Activated naive CD4-positive, alpha-beta T cell treated with anti-CD3 and anti-CD28 coated beads, Interleukin-2, amount 50 U/mL, for 72 hours (primary cell): ENCODE data around the gene PCLO. TPM values are rescaled to one million over a fixed set of nuclear protein-coding genes. Genes with fewer than 3 reads are reported as not detected.

Experiments used
- ATAC-seq, 2 donors: fragments of 150-1000 bp; cut with Tn5 transposase; 2 replicates each; pipeline ENCODE4 v1.10.0; 2021; ENCODE audit warnings: mild to moderate bottlenecking in 2 of 2, moderate library complexity in 2 of 2
- DNase-seq, 2 donors: peaks; one replicate each; pipeline ENCODE4 v3.0.0; 2021 to 2022; ENCODE audit warnings: low spot score in 2 of 2
- H3K27ac Mint-ChIP-seq, 2 donors: one replicate each; pipeline ENCODE4 v1.8.0; 2022; ENCODE audit warnings: mild to moderate bottlenecking in 2 of 2, mixed read lengths in 2 of 2
- H3K36me3 Mint-ChIP-seq, 2 donors: one replicate each; pipeline ENCODE4 v1.8.0; 2022; ENCODE audit warnings: mixed read lengths in 2 of 2
- H3K9me3 Mint-ChIP-seq, 2 donors: one replicate each; pipeline ENCODE4 v1.8.0; 2022; ENCODE audit warnings: mixed read lengths in 2 of 2
- total RNA-seq, 2 donors: library from RNA; stranded (reverse); gene quantifications; one replicate each; pipeline ENCODE4 v1.2.3, GENCODE V29; 2022

PCLO gene
- total RNA-seq, 2 donors from 2014 or later, result 0.02 TPM; not detected in 1

DNA sequence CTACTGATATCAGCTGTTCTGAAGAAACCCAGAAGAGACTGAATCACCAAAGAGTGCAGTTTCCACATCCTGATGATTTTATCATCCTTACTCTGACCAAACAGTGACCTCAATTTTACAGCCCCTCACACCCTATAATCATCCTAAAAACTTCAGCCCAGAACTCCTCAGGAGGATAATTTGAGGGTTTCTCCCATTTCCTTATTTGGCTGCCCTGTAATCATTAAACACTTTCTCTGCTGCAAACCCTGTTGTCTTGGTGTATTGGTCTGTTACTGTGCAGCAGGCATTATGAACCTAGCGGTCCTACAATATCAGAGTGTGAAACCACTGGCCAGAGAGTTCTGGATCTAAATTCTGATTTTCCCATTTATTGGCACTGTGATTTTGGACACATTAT, 141.7 kb downstream of the PCLO start:
- ATAC-seq, result no peak
- peaks cover 0 to 5% of the 10 kb centered on the region in 2 donors for H3K36me3 Mint-ChIP-seq
- DNase-seq, result no peak
- no peak overlapping the region for H3K27ac Mint-ChIP-seq
- peaks cover 14 to 23% of the 10 kb centered on the region in 2 donors for H3K9me3 Mint-ChIP-seq

DNA sequence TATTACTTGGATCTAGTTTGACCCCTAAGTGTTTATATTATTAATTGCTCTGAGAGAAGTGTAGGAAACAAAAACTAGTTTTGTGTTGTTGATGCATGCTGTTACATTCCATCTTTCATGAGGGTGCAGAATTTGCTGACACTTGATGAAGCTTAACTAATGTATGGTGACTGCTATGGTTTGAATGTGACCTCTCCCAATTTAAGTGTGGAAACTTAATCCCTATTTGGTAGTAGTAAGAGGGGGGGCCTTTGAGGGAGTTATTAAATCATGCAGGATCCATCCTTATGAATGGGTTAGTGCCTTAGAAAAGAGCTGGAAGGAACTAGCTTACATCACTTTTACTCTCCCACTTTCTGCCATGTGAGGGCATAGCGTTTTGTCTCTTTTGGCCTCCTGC, 142.5 kb downstream of the PCLO start:
- H3K36me3 Mint-ChIP-seq, result peaks cover 0 to 5% of the 10 kb centered on the region in 2 donors
- H3K27ac Mint-ChIP-seq, result no peak overlapping the region

DNA sequence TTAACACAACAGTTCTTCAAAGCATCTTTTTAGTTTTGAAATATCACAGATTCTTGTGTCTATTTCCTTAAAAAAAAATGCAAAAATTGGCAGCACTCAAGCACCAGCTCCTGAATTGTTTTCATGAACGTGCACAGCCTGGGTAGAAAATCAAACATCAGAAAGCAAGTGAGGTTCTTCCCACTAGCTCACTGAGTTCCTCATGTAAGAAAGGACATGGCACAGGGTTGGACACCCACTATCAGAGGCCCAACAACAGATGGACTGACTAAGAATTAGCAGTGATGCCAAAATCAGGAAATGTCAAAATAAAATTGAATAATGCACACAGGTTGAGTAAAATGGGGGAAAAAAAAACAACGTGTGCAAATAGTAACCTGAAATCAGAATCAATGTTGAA, 146.8 kb downstream of the PCLO start:
- H3K36me3 Mint-ChIP-seq, result no peaks in the 10 kb centered on the region

More for the DNA sequence above, 142.5 kb downstream of the PCLO start:
- DNase-seq, result no peak
- H3K9me3 Mint-ChIP-seq, result peaks cover 14 to 23% of the 10 kb centered on the region in 2 donors
- no peak for ATAC-seq

DNA sequence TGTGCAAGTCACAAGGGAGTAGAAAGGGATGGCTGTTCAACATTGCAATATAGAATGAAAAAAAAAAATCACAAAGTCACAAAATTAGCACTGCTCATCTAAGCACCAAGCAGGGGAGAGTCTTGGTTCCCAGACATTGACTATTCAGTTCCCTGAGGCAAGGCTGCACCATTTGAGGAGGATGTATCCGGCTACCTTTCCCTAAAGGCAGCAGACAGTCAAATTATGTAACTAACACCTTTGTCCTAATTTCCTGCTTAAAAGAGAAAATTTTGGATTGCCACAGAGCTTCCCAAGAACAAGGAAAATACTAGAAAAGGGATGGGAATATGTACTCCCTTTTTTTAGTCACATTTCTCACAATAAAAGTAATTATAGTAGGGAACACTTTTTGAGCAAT, 148.1 kb downstream of the PCLO start:
- H3K27ac Mint-ChIP-seq, result no peak overlapping the region
- DNase-seq (no peak), ATAC-seq (no peak)
- H3K9me3 Mint-ChIP-seq, result peaks cover 5% of the 10 kb centered on the region in 2 donors
- no peaks in the 10 kb centered on the region for H3K36me3 Mint-ChIP-seq

More for the DNA sequence above, 146.8 kb downstream of the PCLO start:
- peaks cover 6 to 12% of the 10 kb centered on the region in 2 donors for H3K9me3 Mint-ChIP-seq
- ATAC-seq, result no peak
- DNase-seq, result no peak
- no peak overlapping the region for H3K27ac Mint-ChIP-seq

DNA sequence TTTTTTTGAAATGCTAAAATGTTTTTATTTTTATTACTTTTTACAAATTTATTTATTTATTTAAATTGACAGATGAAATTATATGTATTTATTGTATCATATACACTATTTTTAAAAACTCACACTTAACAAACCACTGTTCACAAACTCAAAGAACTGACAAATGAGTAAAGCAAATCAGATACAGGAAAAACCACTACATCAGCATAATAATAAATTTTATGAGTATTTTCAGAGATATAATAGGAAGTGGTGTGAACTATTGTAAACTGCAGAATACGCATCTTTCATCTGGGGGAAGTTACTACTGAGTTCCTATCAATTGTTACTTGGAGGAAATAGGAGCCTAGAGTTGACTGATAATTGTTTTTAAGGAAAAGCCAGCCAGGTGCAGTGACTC, 150.7 kb downstream of the PCLO start:
- no peaks in the 10 kb centered on the region for H3K36me3 Mint-ChIP-seq
- peaks cover 2% of the 10 kb centered on the region in 2 donors for H3K9me3 Mint-ChIP-seq
- ATAC-seq (no peak), DNase-seq (no peak)
- no peak overlapping the region for H3K27ac Mint-ChIP-seq

DNA sequence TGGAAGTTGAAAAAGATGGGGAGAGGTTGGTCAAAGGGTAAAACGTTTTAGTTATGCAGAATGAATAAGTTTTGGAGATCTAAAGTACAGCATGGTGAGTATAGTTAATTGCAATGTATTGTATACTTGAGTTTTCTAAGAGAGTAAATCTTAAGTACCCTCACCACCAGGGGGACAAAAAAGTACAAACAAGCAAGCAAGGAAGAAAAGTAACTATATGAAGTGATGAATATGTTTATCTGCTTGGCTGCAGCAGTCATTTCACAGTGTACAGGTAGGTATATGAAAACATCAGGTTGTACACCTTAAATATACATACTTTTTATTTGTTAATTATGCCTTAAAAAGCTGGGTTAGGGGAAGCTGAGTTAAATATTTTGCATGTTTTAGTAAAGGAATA, 157.3 kb downstream of the PCLO start:
- H3K9me3 Mint-ChIP-seq, result peaks cover 9 to 14% of the 10 kb centered on the region in 2 donors
- DNase-seq (no peak), ATAC-seq (no peak)
- H3K27ac Mint-ChIP-seq, result no peak overlapping the region
- H3K36me3 Mint-ChIP-seq, result no peaks in the 10 kb centered on the region

DNA sequence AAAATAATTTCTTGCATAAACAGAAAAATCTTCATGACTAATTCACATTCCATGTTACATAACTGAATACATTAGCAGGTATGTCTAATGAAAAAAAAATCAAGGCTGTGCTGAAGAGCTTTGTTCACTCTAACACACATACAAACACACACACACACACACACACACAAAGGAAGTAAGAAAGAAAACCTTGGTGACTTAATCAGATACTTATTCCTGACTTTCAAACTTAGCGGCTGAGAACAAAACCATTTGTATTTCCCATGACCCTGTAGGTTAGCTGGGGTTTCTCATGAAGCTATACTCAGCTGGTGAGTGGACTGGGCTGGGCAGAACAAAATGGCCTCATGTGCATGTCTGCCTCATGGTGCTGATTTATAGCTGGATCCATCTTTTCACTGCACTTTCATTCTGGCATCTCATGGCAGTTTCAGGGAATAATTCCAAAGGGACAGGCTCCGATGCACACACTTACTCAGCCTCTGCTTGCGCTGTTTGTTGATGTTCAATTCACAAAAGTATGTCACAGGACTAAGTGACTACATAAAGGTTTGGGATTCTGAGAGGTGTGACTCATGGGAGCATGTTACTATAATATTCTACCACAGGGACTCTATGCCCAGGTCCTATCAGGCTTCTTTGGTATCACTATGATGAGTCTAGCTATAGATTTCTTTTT, 161.2 kb downstream of the PCLO start:
- peaks cover 13 to 14% of the 10 kb centered on the region in 2 donors for H3K9me3 Mint-ChIP-seq
- no peak for ATAC-seq
- no peak overlapping the region for H3K27ac Mint-ChIP-seq
- H3K36me3 Mint-ChIP-seq, result no peaks in the 10 kb centered on the region
- DNase-seq, result no peak

DNA sequence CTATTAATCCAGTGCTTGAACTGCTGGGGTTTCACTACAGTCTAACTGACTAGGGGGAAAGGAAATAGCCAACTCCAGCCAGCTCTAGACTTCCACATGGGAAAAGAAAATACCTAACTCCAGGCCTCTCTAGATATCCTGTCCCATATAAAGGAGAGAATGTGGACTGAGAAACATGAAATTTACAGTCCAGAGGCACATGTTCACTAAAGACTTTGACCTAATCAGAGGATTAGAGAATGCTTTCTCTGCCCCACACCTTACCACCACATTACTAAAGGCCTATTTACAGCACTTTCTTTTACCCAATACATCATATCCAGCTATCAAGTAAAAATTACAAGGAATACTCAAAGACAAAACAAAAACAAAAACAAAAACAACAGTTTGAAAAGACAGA, 164.2 kb downstream of the PCLO start:
- DNase-seq, result no peak
- peaks cover 10 to 14% of the 10 kb centered on the region in 2 donors for H3K9me3 Mint-ChIP-seq
- no peak overlapping the region for H3K27ac Mint-ChIP-seq
- no peak for ATAC-seq
- no peaks in the 10 kb centered on the region for H3K36me3 Mint-ChIP-seq

DNA sequence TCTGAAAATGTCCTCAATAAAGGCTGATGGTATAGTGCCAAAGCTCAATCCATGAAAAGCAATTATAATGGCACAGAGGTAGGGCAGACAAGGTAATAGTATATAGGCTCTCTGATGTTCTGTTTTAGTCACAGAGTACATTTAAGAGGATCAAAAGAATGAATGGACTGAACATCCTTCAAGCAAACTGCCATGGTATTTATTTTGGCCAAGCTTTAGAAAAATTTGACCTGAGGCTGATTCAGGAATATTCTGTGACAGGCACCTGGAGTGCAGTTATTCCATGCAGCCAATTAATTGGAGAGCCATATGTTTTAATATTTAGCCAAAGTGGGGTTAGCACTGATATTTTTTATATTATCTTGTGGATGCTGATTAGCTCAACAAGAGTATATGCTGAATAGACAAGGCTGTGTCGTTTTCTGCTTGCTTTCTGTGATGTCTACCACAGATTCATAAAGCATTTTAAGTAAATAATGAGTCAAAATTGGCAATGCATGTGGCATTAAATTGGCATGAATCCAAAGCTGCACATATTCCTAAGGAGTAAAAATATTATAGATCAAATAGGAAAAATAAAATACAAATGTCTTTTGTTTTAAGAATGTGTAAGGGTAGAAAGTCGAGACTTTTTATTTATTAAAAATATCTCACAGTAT, 177.4 kb downstream of the PCLO start:
- no peak for ATAC-seq
- H3K27ac Mint-ChIP-seq, result no peak overlapping the region
- no peaks in the 10 kb centered on the region for H3K9me3 Mint-ChIP-seq

DNA sequence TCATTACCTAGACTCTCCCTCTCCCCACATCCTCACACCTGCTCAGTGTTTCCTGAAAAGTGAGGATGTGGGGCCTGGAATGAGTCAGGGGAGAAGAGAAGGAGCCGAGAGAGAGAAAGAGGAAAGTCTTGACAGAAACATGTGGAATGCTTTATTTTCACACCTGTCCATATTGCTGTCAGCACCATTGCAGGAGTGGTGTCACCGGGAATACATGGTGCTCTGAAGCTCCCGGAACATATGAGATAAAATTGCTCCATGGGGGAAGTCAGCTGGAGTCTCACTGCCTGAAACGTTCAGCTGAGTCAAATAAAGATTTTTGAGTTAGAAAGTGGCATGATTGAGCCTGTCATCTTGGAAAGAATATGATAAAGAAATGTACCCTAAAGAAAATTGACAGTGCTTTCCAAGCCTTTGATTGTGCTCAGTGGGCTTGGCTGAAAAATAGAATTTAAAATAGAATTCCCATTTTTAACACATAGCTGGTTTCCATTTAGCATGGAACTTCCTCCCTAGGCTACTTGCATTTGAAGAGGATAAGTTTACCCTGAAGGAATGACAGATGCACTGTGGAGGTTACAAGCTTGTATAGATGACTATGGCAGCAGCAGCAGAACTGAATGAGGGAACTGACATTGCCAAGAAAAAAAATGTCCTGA, 182.4 kb downstream of the PCLO start:
- H3K36me3 Mint-ChIP-seq, result no peaks in the 10 kb centered on the region
- ATAC-seq (no peak), DNase-seq (no peak)
- H3K27ac Mint-ChIP-seq, result no peak overlapping the region
- H3K9me3 Mint-ChIP-seq, result no peaks in the 10 kb centered on the region

More for the DNA sequence above, 177.4 kb downstream of the PCLO start:
- H3K36me3 Mint-ChIP-seq, result no peaks in the 10 kb centered on the region
- DNase-seq, result no peak

DNA sequence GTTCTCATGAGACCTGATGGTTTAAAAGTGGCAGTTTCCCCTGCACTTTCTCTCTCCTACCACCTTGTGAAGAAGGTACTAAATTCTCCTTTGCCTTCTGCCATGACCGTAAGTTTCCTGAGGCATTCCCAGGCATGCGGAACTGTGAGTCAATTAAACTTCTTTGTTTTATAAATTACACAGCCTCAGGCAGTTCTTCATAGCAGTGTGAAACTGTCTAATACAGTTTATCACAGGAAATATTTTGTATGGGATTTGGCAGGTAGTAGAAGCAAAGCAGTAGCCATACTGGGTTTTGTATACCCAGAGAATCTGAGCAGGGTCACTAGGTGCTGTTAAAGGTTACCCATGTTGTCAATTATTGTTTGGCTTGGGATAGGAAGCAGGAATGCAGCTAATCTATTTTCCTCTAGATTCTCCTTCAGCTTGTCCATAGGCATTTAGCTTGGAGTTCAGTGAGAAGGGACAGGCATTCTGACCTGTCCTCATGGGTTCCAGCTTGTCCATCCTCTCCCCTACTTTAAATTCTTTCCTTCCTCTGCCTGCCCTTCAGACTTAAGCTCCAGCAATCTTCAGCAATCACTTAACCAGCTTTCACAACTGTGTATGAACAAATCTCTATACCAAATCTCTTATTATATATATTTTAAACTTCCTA, 186.7 kb downstream of the PCLO start:
- DNase-seq, result no peak

DNA sequence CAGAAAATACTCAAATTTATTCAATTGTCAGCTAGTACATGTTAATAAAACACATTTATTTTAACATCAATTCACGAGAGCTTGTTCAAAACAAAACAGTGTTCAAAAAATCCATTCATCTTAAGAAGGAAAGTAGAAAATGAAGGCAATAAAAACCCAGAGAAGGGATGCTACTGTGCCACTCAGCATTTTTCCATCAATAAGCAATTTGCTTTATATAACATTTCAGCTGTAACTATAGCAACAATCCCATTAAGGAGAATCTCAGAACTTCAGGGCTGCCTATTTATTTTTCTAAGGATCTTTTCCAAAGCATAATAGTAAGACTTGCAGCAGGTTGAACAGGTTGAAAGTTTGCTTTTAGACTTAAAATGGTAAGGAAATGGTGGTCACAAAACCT, 190.5 kb downstream of the PCLO start:
- H3K27ac Mint-ChIP-seq, result no peak overlapping the region
- ATAC-seq (no peak), DNase-seq (no peak)
- H3K9me3 Mint-ChIP-seq, result no peaks in the 10 kb centered on the region
- no peaks in the 10 kb centered on the region for H3K36me3 Mint-ChIP-seq

More for the DNA sequence above, 186.7 kb downstream of the PCLO start:
- H3K27ac Mint-ChIP-seq, result no peak overlapping the region
- no peak for ATAC-seq
- no peaks in the 10 kb centered on the region for H3K9me3 Mint-ChIP-seq
- no peaks in the 10 kb centered on the region for H3K36me3 Mint-ChIP-seq

DNA sequence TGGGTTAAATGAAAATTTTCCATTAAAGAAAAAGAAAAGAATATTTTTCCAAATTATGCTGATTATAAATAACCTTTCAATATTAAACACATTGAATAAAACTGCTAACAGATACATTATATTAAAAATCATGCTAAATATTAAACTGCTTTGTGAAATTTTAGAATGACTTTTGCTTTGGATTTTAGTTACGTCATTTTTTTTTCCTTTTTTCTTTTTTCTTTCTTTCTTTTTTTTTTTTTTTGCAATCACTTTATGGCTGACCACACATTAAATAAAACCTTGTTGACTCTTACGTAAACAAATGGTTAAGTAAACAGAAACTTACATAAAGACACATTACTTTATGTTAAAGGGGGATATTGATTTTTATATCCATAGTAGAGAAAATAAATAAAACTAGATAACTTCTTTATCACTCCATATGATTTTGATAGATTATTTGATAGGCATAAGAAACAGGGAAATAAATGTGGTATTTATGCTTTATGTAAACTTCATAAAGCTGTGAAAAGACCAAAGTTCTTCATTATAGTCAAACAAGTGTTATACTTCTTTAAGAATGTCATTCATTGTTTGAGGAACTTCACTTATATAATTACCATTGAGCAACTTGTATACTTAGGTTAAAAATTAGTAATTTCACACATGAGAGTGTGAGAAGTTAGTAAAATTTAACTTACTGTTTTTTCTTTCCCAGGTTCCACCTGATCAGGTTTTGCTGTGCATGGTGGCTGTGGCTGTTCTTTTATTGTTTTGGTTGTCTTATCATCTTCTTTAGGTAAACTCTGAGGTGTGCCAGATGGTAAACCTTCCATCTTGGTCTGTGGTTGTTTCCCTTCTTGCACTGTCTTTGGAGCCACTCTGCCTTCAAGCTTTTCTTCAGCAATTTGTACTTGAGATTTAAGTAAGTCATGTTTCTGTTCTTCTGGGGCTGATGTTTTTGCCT, 197.3 kb downstream of the PCLO start:
- Mint-ChIP-seq H3K36me3 (no peaks in the 10 kb centered on the region), H3K27ac (no peak overlapping the region), H3K9me3 (peaks cover 8 to 11% of the 10 kb centered on the region in 2 donors)
- ATAC-seq (no peak), DNase-seq (no peak)

DNA sequence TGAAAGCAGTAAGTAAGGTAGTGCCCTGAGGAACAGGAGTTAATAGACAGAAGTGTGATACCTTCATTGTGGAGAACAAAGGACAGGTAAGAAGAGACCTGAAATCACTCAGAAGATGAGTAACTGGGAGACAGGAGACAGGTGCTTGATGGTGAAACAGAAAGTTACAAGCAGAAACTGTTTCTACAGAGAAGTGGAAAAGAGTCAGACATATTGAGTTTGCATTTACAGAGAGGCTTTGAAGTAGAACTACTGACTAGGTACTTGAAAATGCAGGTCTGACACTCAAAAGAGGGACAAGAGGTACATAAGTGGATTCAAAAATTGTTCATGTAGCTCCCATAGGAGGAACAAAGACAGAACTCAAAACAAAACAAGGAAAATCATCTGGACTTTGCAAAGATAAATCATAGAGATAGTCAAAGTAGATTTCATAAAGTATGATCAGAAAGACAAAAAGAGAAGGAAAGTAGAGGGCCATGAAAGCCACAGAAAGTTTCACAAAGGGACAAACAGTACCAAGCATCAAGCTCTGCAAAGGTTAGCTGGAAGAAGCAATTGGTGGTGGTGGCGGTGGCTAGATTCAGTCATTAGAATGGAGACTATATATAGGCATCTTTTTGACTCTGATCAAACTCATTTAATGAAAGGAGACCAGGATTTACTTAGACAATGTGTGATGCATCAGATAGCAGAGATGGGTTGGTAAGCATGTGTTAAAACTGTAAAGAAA, 198.4 kb downstream of the PCLO start:
- H3K36me3 Mint-ChIP-seq, result no peaks in the 10 kb centered on the region
- no peak for ATAC-seq
- no peak for DNase-seq
- H3K9me3 Mint-ChIP-seq, result peaks cover 11 to 15% of the 10 kb centered on the region in 2 donors
- H3K27ac Mint-ChIP-seq, result no peak overlapping the region

DNA sequence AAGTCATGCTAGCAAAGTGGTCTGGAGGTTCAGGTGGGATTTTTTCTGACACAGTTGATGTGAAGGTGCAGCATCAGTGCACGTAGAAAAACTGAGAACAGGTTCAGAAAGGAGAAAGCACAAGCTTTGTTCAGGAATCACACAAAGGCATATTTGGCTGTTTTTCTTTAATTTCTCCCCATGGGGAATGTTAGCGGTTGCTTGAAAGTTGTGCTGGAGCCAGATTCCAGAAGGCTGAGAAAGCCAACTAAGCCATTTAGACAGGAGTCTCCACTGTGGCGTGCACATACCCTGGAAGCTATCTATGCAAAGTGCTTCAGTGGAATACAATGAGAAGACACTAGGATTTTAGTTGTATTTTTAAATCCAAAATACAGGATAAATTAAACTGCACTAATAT, 201.4 kb downstream of the PCLO start:
- DNase-seq, result no peak
- no peaks in the 10 kb centered on the region for H3K36me3 Mint-ChIP-seq
- H3K9me3 Mint-ChIP-seq, result peaks cover 10 to 15% of the 10 kb centered on the region in 2 donors
- ATAC-seq, result no peak
- H3K27ac Mint-ChIP-seq, result no peak overlapping the region
